GM19351 (cell line): ENCODE data around the gene ATP6V1E1.

Experiments
- ATAC-seq: cut with Tn5 transposase; IDR thresholded peaks from one replicate; pipeline ENCODE4 v1.9.1; 2021; ENCODE audit warnings: mild to moderate bottlenecking, moderate library complexity; ENCODE audit not compliant: unreplicated experiment

Gene ATP6V1E1

DNA sequence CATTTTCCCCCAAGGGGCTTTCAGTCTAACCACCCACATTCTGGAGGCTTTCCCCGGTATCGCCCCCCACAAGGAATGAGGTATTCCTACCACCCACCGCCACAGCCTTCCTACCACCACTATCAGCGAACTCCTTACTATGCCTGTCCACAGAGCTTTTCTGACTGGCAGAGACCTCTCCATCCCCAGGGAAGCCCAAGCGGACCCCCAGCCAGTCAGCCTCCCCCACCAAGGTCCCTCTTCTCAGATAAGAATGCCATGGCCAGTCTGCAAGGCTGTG, 79.9 kb downstream of the ATP6V1E1 start:
- no peak for ATAC-seq

DNA sequence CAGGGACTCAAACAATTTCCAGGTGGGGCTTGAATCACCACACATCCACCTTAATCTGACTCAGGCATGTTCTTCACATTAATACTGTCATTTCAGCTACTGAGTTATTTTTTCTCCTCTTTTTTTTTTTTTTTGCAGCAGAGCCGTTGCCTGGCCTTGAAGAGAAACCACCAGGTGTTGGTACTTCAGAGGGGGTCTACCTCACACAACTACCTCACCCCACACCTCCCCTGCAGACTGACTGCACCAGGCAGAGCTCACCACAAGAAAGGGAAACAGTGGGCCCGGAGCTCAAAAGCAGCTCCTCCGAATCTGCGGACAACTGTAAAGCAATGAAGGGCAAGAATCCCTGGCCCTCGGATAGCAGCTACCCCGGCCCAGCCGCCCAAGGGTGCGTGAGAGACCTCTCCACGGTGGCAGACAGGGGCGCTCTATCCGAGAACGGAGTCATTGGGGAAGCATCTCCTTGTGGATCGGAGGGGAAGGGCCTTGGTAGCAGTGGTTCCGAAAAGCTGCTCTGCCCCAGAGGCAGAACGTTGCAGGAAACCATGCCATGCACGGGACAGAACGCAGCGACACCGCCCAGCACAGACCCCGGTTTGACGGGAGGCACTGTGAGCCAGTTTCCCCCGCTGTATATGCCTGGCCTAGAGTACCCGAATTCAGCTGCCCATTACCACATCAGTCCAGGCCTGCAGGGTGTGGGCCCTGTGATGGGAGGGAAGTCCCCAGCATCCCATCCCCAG, 80.4 kb downstream of the ATP6V1E1 start:
- no peak for ATAC-seq

DNA sequence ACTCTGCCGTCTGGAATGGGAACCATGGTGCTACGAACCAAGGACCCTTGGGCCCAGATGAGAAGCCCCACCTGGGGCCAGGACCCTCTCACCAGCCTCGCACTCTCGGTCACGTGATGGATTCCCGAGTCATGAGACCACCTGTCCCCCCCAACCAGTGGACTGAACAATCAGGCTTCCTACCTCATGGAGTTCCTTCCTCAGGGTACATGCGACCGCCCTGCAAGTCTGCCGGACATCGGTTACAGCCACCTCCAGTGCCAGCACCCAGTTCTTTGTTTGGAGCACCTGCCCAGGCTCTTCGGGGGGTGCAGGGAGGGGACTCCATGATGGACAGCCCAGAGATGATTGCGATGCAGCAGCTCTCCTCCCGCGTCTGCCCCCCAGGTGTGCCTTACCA, 86.1 kb downstream of the ATP6V1E1 start:
- ATAC-seq, result no peak
